CD4-positive, alpha-beta T cell treated with Interleukin-4 for 4 hours (primary cell): ENCODE results near the gene C18orf32.
A peak's percentile ranks its signal among the peaks of the same experiment; 100 is the strongest.
"Not testable (repeated sequence)": the region's sequence is repeated elsewhere in the genome, so short reads cannot be mapped to it uniquely, and the experiment has no call there.

ENCODE experiments used
- DNase-seq: peaks from one replicate; pipeline ENCODE4 v3.0.0-alpha.2; 2020

Gene C18orf32

GRCh38 chr18:49500201-49500921, 13.3 kb upstream of the C18orf32 start:
- no peak for DNase-seq

- no peak for DNase-seq
Observed at GRCh38 chr18:49499046-49499637, 12.1 kb upstream of the C18orf32 start.

GRCh38 chr18:49495480-49495879, 8.4 kb upstream of the C18orf32 start:
- no peak for DNase-seq

DNA sequence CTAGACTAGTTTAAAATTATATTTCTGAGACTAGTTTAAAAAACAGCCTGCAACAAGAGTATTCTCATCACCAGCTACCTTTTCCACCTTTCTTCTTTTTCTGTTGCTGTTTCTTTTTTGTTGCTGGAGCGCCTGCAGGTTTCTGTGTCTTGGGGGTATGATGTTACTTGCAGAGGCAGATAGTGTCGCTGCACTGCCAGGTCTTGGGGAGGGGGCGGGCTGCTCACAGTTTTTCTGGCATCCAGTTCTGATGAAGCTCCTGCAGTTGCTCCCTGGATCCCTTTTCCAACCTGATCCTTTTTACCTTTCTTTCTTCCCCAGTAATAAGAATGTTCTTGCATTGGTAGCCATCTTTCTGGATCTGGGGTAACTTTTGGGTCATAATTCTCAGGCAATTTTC, 8.0 kb upstream of the C18orf32 start:
- DNase-seq = no peak

DNA sequence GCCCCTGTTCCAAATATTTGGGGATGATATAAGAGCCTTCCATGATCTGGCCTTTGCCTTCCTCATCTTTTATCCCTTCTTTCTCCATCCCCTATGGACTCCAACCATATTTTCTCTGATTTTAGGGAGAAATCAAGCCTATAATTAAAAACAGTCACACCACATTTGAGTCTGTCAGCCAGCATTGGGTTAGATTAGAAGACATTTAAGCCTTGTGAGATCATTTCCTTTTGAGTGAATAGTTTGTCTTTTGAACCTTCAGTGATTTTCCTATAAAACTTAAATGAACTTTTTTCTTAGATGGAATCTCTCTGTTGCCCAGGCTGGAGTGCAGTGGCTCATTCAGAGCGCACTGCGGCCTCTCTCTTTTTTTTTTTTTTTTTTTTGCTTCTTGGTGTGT, 7.6 kb upstream of the C18orf32 start:
- no peak for DNase-seq

GRCh38 chr18:49492694-49493033, 5.6 kb upstream of the C18orf32 start:
- no peak for DNase-seq

DNA sequence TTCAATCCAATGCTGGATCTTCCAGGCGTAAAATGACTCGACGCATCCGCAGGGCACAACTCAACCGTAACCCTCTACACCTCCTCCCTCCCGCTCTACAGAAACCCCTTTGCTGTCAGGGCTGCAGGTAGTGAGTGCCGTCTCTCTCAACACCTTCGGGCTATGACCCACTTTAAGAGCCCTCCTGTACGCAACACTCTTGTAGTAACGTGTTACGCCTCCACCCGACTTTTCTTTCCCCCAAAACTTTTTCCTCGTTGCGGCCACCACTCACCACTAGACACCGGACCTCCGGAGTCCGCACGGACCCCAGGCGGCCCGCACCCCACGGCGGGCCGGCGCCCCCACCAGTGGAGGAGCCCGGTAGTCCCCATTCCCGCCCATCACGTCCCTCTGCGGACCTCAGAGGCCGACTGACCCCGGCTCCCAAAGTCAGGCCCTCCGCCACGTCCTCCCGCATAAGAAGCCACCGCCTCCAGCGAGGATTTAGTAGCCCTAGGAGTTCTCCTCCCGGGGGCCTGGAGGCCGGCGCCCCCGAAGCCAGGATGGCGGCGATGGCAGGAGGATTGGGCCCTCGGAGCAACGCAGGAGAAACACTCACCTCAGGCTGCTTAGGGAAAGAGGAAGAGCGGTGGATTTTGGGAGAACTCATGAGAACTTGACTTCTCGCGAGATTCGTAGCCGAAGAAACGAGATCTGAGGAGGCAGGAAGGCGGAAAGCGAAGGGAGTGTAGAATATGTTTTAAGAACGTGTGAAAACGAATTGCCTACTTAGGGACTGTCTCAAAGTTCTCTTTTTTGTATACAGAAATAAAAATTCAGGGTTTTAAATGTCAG, 5.0 kb upstream of the C18orf32 start, which contains the start of gene RPL17:
Gene RPL17, minus strand, starts transcription at position 609 of the 837 bp plus-strand sequence.
- DNase-seq = peak; percentile 97

DNA sequence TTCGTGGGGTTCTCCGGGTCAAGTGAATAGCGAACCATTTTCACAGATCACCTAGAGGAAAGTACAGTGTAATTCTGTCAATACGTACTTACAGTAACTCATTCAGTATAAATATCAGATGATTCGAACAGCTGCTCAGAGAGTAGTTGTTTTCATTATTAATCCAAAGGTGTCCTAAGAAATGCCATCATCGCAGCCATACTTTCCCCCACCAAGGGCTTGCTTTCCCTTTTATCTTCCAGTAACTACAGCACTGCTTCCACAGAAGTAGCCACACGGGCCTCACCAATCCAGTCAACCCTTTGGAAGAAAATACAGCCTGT, 4.5 kb upstream of the C18orf32 start:
- DNase-seq = no peak

DNA sequence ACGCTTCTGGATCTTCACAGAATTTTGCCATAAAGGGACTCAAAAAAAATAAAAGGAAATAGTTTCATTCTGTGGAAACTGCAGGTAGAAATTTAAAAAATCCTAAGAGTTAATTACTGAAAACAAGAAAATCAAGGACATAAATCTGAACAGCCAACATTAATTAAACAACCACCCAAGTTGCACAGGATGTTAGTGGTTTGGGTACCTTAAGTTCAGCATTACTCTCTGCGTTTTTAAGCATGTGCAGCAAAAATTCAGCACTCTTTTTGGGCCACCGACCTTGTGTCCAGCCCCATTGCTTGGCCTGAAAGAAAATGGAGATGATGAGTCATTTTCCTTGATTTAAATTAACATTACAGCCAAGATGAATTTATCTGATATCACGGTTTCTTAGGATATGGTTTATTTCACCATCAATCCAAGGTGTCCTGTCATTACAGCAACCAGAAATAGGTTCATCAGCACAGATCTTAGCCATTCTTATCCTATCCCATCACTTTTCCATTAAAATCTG, 3.3 kb upstream of the C18orf32 start:
- DNase-seq = no peak

DNA sequence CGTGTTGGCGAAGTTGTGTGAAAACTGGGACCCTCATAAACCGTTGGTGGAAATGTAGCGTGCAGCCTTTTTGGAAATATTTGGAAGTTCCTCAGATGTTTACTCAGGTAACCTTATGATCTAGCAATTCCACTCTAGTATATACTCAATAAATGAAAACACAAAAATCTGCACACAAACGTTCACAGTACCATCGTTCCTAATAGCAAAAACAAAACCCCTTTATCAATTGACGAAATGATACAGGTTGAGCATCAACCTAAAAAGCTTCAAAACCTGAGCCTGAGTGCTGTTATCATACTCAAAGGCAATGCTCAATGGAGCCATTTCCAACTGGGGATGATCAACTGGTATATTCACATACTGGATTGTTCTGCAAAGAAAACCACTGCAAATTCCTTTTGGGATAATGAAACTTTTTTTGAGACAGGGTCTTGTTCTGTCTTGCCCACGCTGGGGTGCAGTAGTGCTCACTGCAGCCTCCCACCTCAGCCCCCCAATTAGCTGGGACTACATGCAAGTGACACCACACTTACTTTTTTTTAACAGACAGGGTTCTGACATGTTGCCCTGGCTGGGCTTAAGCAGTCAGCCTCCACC, 777 bp upstream of the C18orf32 start:
- no peak for DNase-seq

- DNase-seq = peak; percentile 21
Observed at GRCh38 chr18:49486606-49486952, 455 bp downstream of the C18orf32 start.

- no peak for DNase-seq
Observed at GRCh38 chr18:49486134-49486533, 900 bp downstream of the C18orf32 start.

- DNase-seq = no peak
Observed at GRCh38 chr18:49483198-49483597, 3.8 kb downstream of the C18orf32 start.

DNA sequence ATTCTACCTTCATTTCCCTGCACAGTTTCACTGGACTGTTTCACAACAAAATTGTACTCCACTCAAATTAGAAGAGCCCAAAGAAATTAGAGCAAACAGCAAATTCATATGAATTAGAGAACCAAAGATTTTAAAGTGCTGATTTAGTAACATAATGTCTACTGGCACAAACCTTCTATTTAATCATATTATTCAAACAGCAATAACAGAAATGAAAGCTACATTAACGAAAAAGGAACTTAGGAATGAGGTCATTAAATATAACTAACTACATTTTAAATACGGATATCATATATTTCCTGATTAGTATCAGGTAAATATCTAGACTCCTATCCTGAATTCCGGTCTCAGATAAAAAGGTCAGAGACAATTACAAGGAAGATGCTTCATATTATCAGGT, 5.1 kb downstream of the C18orf32 start:
- DNase-seq = no peak

- no peak for DNase-seq
Observed at GRCh38 chr18:49481317-49481716, 5.7 kb downstream of the C18orf32 start.

- DNase-seq = no peak
Observed at GRCh38 chr18:49479381-49480137, 7.5 kb downstream of the C18orf32 start.

DNA sequence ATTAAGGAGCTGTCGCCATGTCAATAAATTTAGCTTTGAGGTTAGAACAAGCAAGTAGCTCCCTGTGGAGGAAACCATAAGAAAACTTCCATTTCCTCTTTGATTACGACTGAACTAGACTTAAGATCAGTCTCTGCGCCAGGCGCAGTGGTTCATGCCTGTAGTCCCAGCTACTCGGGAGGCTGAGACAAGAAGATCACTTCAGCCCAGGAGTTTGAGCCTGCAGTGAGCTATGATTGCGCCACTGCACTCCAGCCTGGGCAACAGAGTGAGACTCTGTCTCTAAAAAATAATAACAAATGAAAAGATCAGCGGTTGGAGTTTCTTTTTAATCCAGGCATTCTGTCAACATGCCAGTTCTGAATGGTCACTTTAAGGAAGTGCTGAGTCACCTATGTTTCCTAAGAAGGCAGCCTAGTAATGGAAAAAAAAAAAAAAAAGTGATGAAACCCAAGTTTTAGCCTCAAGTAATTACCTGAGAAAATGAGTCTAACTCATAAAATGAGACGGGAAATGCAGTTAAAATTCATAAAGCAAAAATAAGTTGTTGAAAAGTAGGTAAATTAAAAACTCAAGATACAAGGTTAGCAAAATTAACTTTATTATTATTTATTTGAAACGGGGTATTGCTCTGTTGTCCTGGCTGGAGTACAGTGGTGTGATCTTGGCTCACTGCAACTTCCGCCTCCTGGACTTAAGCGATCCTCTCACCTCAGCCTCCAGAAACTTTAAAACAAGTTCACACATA, 10.2 kb downstream of the C18orf32 start:
- no peak for DNase-seq

GRCh38 chr18:49474935-49475334, 12.1 kb downstream of the C18orf32 start:
- not testable (repeated sequence) for DNase-seq

- DNase-seq = no peak
Observed at GRCh38 chr18:49473721-49474120, 13.3 kb downstream of the C18orf32 start.

GRCh38 chr18:49472459-49472858, 14.6 kb downstream of the C18orf32 start:
- no peak for DNase-seq

DNA sequence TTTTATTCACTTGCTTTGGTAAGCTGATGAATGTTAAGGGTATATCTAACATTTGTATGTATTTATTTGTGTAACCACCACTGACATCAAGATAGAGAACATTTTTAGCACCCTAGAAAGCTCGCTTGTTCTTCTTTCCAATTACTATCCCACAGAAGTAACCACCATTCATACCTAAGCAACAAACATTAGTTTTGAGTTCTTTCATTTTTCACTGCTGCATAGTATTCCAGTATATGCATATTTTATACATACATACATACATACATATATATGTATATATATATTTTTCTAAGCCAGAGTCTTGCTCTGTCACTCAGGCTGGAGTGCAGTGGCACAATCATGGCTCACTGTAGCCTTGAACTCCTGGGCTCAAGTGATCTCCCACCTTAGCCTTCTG, 15.5 kb downstream of the C18orf32 start:
- no peak for DNase-seq

- no peak for DNase-seq
Observed at GRCh38 chr18:49467599-49467998, 19.4 kb downstream of the C18orf32 start.
